Renal cortical epithelial cell (primary cell): ENCODE results near the gene AUTS2. TPM values are rescaled to one million over a fixed set of nuclear protein-coding genes. Genes with fewer than 3 reads are reported as not detected.

ENCODE experiments used
- DNase-seq: peaks from one replicate; pipeline ENCODE4 v3.0.0-alpha.2; 2011; ENCODE audit warnings: low read depth
- total RNA-seq: library from RNA; depleted of rRNA; stranded (reverse); fragments of >200 nt; gene quantifications from 2 replicates; pipeline ENCODE4 v1.2.3, GENCODE V29; 2014

AUTS2 gene
- total RNA-seq, 1 donor from 2014 or later: 3.2 TPM

GRCh38 chr7:69992938-69993337 is 394.7 kb downstream of the AUTS2 start:
- no peak for DNase-seq

- DNase-seq: no peak
Observed at GRCh38 chr7:69994218-69994617, 395.9 kb downstream of the AUTS2 start.

GRCh38 chr7:69994886-69995542 is 396.7 kb downstream of the AUTS2 start:
- DNase-seq: no peak

- no peak for DNase-seq
Observed at GRCh38 chr7:69996121-69996520, 397.8 kb downstream of the AUTS2 start.

GRCh38 chr7:70000737-70001348 is 402.6 kb downstream of the AUTS2 start:
- no peak for DNase-seq

GRCh38 chr7:70005480-70005879 is 407.2 kb downstream of the AUTS2 start:
- DNase-seq: no peak

GRCh38 chr7:70005891-70006260 is 407.6 kb downstream of the AUTS2 start:
- DNase-seq: no peak

- no peak for DNase-seq
Observed at GRCh38 chr7:70006261-70006920, 408.1 kb downstream of the AUTS2 start.

GRCh38 chr7:70008466-70008865 is 410.2 kb downstream of the AUTS2 start:
- DNase-seq: no peak

- no peak for DNase-seq
Observed at GRCh38 chr7:70014472-70015177, 416.4 kb downstream of the AUTS2 start.

GRCh38 chr7:70015353-70015752 is 417.1 kb downstream of the AUTS2 start:
- no peak for DNase-seq

- DNase-seq: peak; percentile 17
Observed at GRCh38 chr7:70016044-70016770, 417.9 kb downstream of the AUTS2 start.

- DNase-seq: no peak
Observed at GRCh38 chr7:70017357-70017756, 419.1 kb downstream of the AUTS2 start.

- no peak for DNase-seq
Observed at GRCh38 chr7:70018700-70019099, 420.4 kb downstream of the AUTS2 start.

- no peak for DNase-seq
Observed at GRCh38 chr7:70027867-70028266, 429.6 kb downstream of the AUTS2 start.

- DNase-seq: no peak
Observed at GRCh38 chr7:70028620-70029019, 430.3 kb downstream of the AUTS2 start.

GRCh38 chr7:70029993-70030392 is 431.7 kb downstream of the AUTS2 start:
- no peak for DNase-seq

GRCh38 chr7:70030745-70031144 is 432.5 kb downstream of the AUTS2 start:
- no peak for DNase-seq

GRCh38 chr7:70031245-70031644 is 433.0 kb downstream of the AUTS2 start:
- DNase-seq: no peak

GRCh38 chr7:70032649-70033048 is 434.4 kb downstream of the AUTS2 start:
- no peak for DNase-seq

GRCh38 chr7:70033226-70033625 is 435.0 kb downstream of the AUTS2 start:
- DNase-seq: no peak

GRCh38 chr7:70034999-70035398 is 436.7 kb downstream of the AUTS2 start:
- DNase-seq: no peak
